ENCODE measurements around the gene TBCD. TPM values are rescaled to one million over a fixed set of nuclear protein-coding genes. Genes with fewer than 3 reads are reported as not detected.

TBCD gene
- total RNA-seq, 1 experiment from 2014 or later = 173 TPM

GRCh38 chr17:82866590-82867191 lies 114.8 kb downstream of the TBCD start:
- no peaks in the 10 kb centered on the region for H3K27me3 Mint-ChIP-seq (ENCODE audit: low read depth)
- H3K4me3 Mint-ChIP-seq = no peak overlapping the region
- POLR2A ChIA-PET = no interaction called here
- no peak for TF ChIP-seq SMAD3 (CRISPR knock-in tag; IDR thresholded peaks at IDR 0.05; ENCODE audit: borderline replicate concordance)
- TF ChIP-seq IRF2 (CRISPR knock-in tag; IDR thresholded peaks at IDR 0.05; ENCODE audit: borderline replicate concordance, low read depth) = no peak
- no peak for TF ChIP-seq FOXK1 (CRISPR knock-in tag; IDR thresholded peaks at IDR 0.05)
- ATAC-seq = no peak
- DNase-seq (ENCODE audit: low spot score) = no peak
- H3K36me3 Mint-ChIP-seq = peaks cover 11% of the 10 kb centered on the region
- H3K4me1 Mint-ChIP-seq = peaks cover 14% of the 10 kb centered on the region
- CTCF ChIA-PET = interaction anchor here (1.7 kb wide), 1 partner anchor 85 kb away, joined by 6 read pairs; no protein-coding TSS in a partner anchor
- no peaks in the 10 kb centered on the region for H3K9me3 Mint-ChIP-seq
- no peak overlapping the region for H3K27ac Mint-ChIP-seq

- H3K4me1 Mint-ChIP-seq = peaks cover 10% of the 10 kb centered on the region
- DNase-seq (ENCODE audit: low spot score) = no peak
- ChIA-PET POLR2A (no interaction called here), CTCF (interaction anchor here (2.1 kb wide), 1 partner anchor 31 kb away, joined by 4 read pairs; no protein-coding TSS in a partner anchor)
- no peaks in the 10 kb centered on the region for H3K27me3 Mint-ChIP-seq (ENCODE audit: low read depth)
- no peaks in the 10 kb centered on the region for H3K9me3 Mint-ChIP-seq
- peaks cover 11% of the 10 kb centered on the region for H3K36me3 Mint-ChIP-seq
- H3K4me3 Mint-ChIP-seq = no peak overlapping the region
- TF ChIP-seq JAZF1 (CRISPR knock-in tag; IDR thresholded peaks at IDR 0.05) (no peak), NR1H2 (CRISPR knock-in tag; IDR thresholded peaks at IDR 0.05) (no peak), RORB (CRISPR knock-in tag; IDR thresholded peaks at IDR 0.05) (no peak), ARID4B (CRISPR knock-in tag; IDR thresholded peaks at IDR 0.05; ENCODE audit: borderline replicate concordance) (no peak), ATF6 (CRISPR knock-in tag; IDR thresholded peaks at IDR 0.05) (no peak), PRDM15 (CRISPR knock-in tag; IDR thresholded peaks at IDR 0.05) (no peak), ZBTB21 (CRISPR knock-in tag; IDR thresholded peaks at IDR 0.05; ENCODE audit: borderline replicate concordance) (no peak), USF2 (CRISPR knock-in tag; IDR thresholded peaks at IDR 0.05) (no peak), ESRRA (CRISPR knock-in tag; IDR thresholded peaks at IDR 0.05; ENCODE audit: borderline replicate concordance) (no peak), ZNF121 (CRISPR knock-in tag; IDR thresholded peaks at IDR 0.05) (no peak), SMAD4 (CRISPR knock-in tag; IDR thresholded peaks at IDR 0.05) (no peak), JUN (CRISPR knock-in tag; IDR thresholded peaks at IDR 0.05) (no peak)
- ATAC-seq = no peak
- H3K27ac Mint-ChIP-seq = peak overlapping the region; percentile 79
Observed at GRCh38 chr17:82867763-82868325, 116.0 kb downstream of the TBCD start.
